Measurements from ENCODE around the gene SORBS1.

SORBS1 gene

DNA sequence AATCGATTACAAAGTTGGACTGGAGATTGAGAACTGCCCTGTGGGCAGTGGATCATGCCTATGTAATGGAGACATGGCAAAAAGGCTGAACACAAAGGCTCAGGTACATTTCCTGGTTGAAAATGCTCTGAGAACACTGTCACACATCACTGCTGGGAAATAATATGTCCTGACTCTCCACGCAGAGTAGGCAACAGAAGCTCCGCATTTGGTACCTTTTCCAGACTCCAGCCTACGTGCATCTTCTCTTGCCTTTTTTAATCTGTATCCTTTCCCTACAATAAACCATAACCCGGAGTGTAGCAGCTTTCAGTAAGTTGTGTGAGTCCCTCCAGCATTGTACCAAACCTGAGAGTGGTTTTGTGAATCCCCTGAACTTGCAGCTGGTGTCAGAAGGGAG lies 134.7 kb downstream of the SORBS1 start:
- Histone ChIP-seq H3K9me3 (ENCODE audit: control insufficient read depth, insufficient read depth, low read depth, low read length) (no peaks in the 10 kb centered on the region), H3K36me3 (ENCODE audit: control insufficient read depth in 2 of 2, insufficient read depth in 1 of 2, low read length in 2 of 2) (no peaks in the 10 kb centered on the region), H3K4me3 (ENCODE audit: low read depth, low read length) (no peak overlapping the region), H3K27ac (ENCODE audit: extremely low read depth, low read depth, low read length) (no peak overlapping the region), H3K4me1 (ENCODE audit: control insufficient read depth, insufficient read depth, low read length) (no peaks in the 10 kb centered on the region)
- TF ChIP-seq ZNF169 (tag by site-specific recombination; IDR thresholded peaks at IDR 0.05) (no peak), ZNF571 (tag by site-specific recombination; IDR thresholded peaks at IDR 0.05) (no peak), SCRT1 (tag by site-specific recombination; IDR thresholded peaks at IDR 0.05; ENCODE audit: borderline replicate concordance) (no peak), ZNF335 (tag by site-specific recombination; conservative IDR thresholded peaks at IDR 0.05) (no peak)
- POLR2A ChIA-PET = no interaction called here
- CTCF ChIA-PET = interaction anchor here (0.9 to 3.8 kb wide), 7 partner anchors 19 to 178 kb away, joined by 3 to 19 read pairs (median 6); no protein-coding TSS in a partner anchor

DNA sequence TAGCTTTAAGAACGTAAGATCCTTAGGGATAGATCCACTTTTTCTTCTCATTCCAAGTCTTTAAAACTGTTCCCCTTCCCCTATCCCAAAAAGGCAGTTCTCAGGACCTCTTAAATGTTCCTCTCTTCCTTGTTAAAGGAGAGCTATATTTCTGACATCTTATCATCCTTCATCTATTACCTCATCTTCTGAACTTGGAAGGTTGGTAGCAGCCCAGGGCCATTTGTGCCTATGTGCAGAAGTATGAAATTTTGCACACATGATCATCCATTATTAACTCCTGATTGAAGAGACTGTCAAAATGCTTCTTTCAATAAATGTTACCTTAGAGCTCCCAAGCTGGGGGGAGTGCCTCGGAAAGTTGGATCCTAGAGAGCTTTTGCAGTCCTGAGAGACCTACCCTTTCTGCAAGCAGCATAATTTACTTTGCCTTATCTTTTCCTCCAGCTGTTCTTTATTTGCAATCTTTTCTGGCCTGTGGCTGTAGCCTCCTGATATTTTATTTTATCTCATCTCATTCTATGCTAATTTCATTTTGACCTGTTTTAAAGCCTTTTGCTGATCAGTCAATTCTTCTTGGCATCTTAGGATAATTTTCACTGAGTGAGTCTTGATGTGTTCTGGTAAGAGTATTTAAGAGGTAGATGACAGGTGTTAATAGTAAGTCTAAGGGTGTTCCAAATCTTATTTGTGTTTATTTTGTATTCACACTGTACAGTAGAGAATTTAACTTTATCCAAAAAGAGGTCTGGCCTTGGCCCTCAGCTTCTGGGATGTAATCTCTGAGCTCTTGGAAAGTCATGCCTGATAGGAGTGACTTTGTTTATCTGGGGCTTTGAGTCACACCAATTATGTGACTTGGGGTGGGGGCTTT lies 135.3 kb downstream of the SORBS1 start:
- ChIA-PET POLR2A (interaction anchor here (0.5 kb wide), 1 partner anchor 132 kb away, joined by 3 read pairs; no protein-coding TSS in a partner anchor), CTCF (interaction anchor here (0.9 to 3.8 kb wide), 8 partner anchors 20 to 178 kb away, joined by 3 to 19 read pairs (median 7); no protein-coding TSS in a partner anchor)
- Histone ChIP-seq H3K27ac (ENCODE audit: extremely low read depth, low read depth, low read length) (no peak overlapping the region), H3K4me1 (ENCODE audit: control insufficient read depth, insufficient read depth, low read length) (no peaks in the 10 kb centered on the region), H3K9me3 (ENCODE audit: control insufficient read depth, insufficient read depth, low read depth, low read length) (no peaks in the 10 kb centered on the region), H3K36me3 (ENCODE audit: control insufficient read depth in 2 of 2, insufficient read depth in 1 of 2, low read length in 2 of 2) (no peaks in the 10 kb centered on the region), H3K4me3 (ENCODE audit: low read depth, low read length) (no peak overlapping the region)
- TF ChIP-seq ZNF354C (tag by site-specific recombination; IDR thresholded peaks at IDR 0.05; ENCODE audit: borderline replicate concordance, low read depth) (no peak), ZNF146 (tag by site-specific recombination; IDR thresholded peaks at IDR 0.05) (no peak), ZNF175 (tag by site-specific recombination; IDR thresholded peaks at IDR 0.05) (no peak), ZNF202 (tag by site-specific recombination; IDR thresholded peaks at IDR 0.05; ENCODE audit: borderline replicate concordance) (no peak), ZNF670 (tag by site-specific recombination; IDR thresholded peaks at IDR 0.05; ENCODE audit: low read depth) (no peak), ZNF473 (tag by site-specific recombination; IDR thresholded peaks at IDR 0.05) (no peak), KLF16 (tag by site-specific recombination; IDR thresholded peaks at IDR 0.05) (no peak), ZNF610 (tag by site-specific recombination; IDR thresholded peaks at IDR 0.05; ENCODE audit: borderline replicate concordance) (no peak), ELK4 (IDR thresholded peaks at IDR 0.05; ENCODE audit: borderline replicate concordance, low read depth, low read length) (no peak), ZNF223 (tag by site-specific recombination; IDR thresholded peaks at IDR 0.05) (no peak), INSM2 (tag by site-specific recombination; IDR thresholded peaks at IDR 0.05) (no peak)
- TF ChIP-seq, protein P1, sequence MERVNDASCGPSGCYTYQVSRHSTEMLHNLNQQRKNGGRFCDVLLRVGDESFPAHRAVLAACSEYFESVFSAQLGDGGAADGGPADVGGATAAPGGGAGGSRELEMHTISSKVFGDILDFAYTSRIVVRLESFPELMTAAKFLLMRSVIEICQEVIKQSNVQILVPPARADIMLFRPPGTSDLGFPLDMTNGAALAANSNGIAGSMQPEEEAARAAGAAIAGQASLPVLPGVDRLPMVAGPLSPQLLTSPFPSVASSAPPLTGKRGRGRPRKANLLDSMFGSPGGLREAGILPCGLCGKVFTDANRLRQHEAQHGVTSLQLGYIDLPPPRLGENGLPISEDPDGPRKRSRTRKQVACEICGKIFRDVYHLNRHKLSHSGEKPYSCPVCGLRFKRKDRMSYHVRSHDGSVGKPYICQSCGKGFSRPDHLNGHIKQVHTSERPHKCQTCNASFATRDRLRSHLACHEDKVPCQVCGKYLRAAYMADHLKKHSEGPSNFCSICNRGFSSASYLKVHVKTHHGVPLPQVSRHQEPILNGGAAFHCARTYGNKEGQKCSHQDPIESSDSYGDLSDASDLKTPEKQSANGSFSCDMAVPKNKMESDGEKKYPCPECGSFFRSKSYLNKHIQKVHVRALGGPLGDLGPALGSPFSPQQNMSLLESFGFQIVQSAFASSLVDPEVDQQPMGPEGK (tag by site-specific recombination; IDR thresholded peaks at IDR 0.05) = no peak

Data from HEK293 (cell line).